ENCODE data around the gene SLCO1B3. TPM values are rescaled to one million over a fixed set of nuclear protein-coding genes. Genes with fewer than 3 reads are reported as not detected.

The SLCO1B3 gene, protein sequence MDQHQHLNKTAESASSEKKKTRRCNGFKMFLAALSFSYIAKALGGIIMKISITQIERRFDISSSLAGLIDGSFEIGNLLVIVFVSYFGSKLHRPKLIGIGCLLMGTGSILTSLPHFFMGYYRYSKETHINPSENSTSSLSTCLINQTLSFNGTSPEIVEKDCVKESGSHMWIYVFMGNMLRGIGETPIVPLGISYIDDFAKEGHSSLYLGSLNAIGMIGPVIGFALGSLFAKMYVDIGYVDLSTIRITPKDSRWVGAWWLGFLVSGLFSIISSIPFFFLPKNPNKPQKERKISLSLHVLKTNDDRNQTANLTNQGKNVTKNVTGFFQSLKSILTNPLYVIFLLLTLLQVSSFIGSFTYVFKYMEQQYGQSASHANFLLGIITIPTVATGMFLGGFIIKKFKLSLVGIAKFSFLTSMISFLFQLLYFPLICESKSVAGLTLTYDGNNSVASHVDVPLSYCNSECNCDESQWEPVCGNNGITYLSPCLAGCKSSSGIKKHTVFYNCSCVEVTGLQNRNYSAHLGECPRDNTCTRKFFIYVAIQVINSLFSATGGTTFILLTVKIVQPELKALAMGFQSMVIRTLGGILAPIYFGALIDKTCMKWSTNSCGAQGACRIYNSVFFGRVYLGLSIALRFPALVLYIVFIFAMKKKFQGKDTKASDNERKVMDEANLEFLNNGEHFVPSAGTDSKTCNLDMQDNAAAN
- not detected in 2 replicates for total RNA-seq
- not detected for total RNA-seq (2013)
- not detected in 2 replicates for polyA plus RNA-seq
- not detected in 2 replicates for polyA minus RNA-seq

DNA sequence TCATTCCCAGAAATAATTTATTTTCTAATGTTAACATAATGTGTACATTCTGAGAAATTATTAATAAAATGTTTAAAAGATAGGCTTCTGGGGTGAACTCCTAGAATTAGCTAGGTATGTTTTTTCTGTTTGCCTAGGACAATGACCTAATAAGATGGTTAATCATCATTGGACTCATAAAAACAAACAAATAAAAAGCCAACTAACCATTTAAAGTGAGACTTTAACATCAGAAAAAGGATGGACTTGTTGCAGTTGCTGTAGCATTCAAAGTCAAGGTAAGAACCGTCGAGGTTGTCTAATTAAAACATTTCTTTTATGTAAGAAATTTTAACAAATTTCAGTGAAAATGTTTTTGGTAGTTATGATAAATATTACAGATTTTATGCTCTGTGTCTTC lies at the start of gene SLCO1B3:
Gene SLCO1B3, plus strand, starts transcription at position 219 of the 400 bp plus-strand sequence. CDS start 5,034 bp downstream, outside the sequence.
- Histone ChIP-seq H3K4me2 (replicated peaks; ENCODE audit: low read depth, low read length, poor library complexity, severe bottlenecking) (no peak within 1 kb of the TSS), H4K20me1 (ENCODE audit: control insufficient read depth, insufficient read depth, low read length, poor library complexity, severe bottlenecking) (no peaks in the 10 kb centered on the region), H3K4me3 (ENCODE audit: control extremely low read depth in 1 of 5, extremely low read depth in 1 of 5, insufficient read depth in 1 of 5, low read depth in 2 of 5, low read length in 4 of 5) (no peak within 1 kb of the TSS), H3K36me3 (replicated peaks in 1 of 2; ENCODE audit: control extremely low read depth in 1 of 2, control insufficient read depth in 1 of 2, extremely low read depth in 1 of 2, insufficient read depth in 2 of 2, low read length in 1 of 2) (no peaks in the 10 kb centered on the region), H3K79me2 (ENCODE audit: control insufficient read depth, insufficient read depth, low read length) (no peaks in the 10 kb centered on the region), H3K27me3 (replicated peaks in 1 of 4; ENCODE audit: control extremely low read depth in 1 of 4, control insufficient read depth in 3 of 4, insufficient read depth in 4 of 4, low read length in 3 of 4) (no peaks in the 10 kb centered on the region), H3K9me3 (ENCODE audit: control extremely low read depth in 1 of 3, control insufficient read depth in 2 of 3, insufficient read depth in 1 of 3, low read length in 2 of 3) (peaks cover 0 to 12% (median 1%) of the 10 kb centered on the region in 3 donors), H3K9ac (ENCODE audit: low read length) (no peak within 1 kb of the TSS), H3K4me1 (ENCODE audit: control insufficient read depth in 2 of 2, insufficient read depth in 2 of 2, low read length in 2 of 2) (no peaks in the 10 kb centered on the region), H2AFZ (ENCODE audit: insufficient read depth, low read depth, low read length, poor library complexity, severe bottlenecking) (no peak within 1 kb of the TSS), H3K27ac (ENCODE audit: low read length in 2 of 2) (no peak within 1 kb of the TSS)
- ChIA-PET CTCF (no interaction called here), POLR2A (no interaction called here)
- Mint-ChIP-seq H3K9me3 (ENCODE audit: insufficient read depth) (no peaks in the 10 kb centered on the region), H3K4me3 (no peak within 1 kb of the TSS), H3K4me1 (no peaks in the 10 kb centered on the region), H3K27me3 (no peaks in the 10 kb centered on the region), H3K27ac (no peak within 1 kb of the TSS)
- intact Hi-C loops (cut with micrococcal nuclease): no loop called here
- WGBS (ENCODE audit: insufficient coverage): no CpG with 5 or more reads among the region's 2 CpGs
- DNase-seq: no peak
- no peak for TF ChIP-seq EZH2 (IDR thresholded peaks at IDR 0.05; ENCODE audit: borderline replicate concordance, insufficient read depth, low read depth, low read length, poor library complexity, severe bottlenecking)
- TF ChIP-seq, protein P1, sequence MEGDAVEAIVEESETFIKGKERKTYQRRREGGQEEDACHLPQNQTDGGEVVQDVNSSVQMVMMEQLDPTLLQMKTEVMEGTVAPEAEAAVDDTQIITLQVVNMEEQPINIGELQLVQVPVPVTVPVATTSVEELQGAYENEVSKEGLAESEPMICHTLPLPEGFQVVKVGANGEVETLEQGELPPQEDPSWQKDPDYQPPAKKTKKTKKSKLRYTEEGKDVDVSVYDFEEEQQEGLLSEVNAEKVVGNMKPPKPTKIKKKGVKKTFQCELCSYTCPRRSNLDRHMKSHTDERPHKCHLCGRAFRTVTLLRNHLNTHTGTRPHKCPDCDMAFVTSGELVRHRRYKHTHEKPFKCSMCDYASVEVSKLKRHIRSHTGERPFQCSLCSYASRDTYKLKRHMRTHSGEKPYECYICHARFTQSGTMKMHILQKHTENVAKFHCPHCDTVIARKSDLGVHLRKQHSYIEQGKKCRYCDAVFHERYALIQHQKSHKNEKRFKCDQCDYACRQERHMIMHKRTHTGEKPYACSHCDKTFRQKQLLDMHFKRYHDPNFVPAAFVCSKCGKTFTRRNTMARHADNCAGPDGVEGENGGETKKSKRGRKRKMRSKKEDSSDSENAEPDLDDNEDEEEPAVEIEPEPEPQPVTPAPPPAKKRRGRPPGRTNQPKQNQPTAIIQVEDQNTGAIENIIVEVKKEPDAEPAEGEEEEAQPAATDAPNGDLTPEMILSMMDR (IDR thresholded peaks at IDR 0.05): no peak
- no peak for ATAC-seq (ENCODE audit: low read depth)

DNA sequence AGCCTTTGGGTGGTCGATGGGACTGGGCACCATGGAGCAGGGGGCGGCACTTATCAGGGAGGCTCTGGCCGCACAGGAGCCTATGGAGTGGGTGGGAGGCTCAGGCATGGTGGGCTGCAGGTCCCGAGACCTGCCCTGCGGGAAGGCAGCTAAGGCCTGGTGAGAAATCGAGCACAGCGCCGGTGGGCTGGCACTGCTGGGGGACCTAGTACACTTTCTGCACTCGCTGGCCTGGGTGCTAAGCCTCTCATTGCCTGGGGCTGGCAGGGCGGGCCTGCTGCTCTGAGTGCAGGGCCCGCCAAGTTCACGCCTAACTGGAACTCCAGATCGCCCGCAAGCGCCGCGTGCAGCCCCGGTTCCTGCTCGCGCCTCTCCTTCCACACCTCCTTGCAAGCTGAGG lies 33.1 kb upstream of the SLCO1B3 start:
- H3K9me3 Mint-ChIP-seq (ENCODE audit: insufficient read depth): peaks cover 4% of the 10 kb centered on the region
- POLR2A ChIA-PET: no interaction called here
- H3K4me3 ChIP-seq (ENCODE audit: control extremely low read depth in 1 of 5, extremely low read depth in 1 of 5, insufficient read depth in 1 of 5, low read depth in 2 of 5, low read length in 4 of 5): no peak overlapping the region
- CTCF ChIA-PET: interaction anchor here (0.9 kb wide), 1 partner anchor 9 kb away, joined by 3 read pairs; no protein-coding TSS in a partner anchor
- H3K27ac ChIP-seq (ENCODE audit: low read length in 2 of 2): no peak overlapping the region
- no peaks in the 10 kb centered on the region for H3K27me3 ChIP-seq (replicated peaks in 1 of 4; ENCODE audit: control extremely low read depth in 1 of 4, control insufficient read depth in 3 of 4, insufficient read depth in 4 of 4, low read length in 3 of 4)
- no peak overlapping the region for H2AFZ ChIP-seq (ENCODE audit: insufficient read depth, low read depth, low read length, poor library complexity, severe bottlenecking)
- DNase-seq (no peak), ATAC-seq (ENCODE audit: low read depth) (no peak)
- no peak overlapping the region for H3K27ac Mint-ChIP-seq
- no peak overlapping the region for H3K9ac ChIP-seq (ENCODE audit: low read length)
- H3K4me1 Mint-ChIP-seq: no peaks in the 10 kb centered on the region
- H4K20me1 ChIP-seq (ENCODE audit: control insufficient read depth, insufficient read depth, low read length, poor library complexity, severe bottlenecking): no peaks in the 10 kb centered on the region
- no peak for TF ChIP-seq EZH2 (IDR thresholded peaks at IDR 0.05; ENCODE audit: borderline replicate concordance, insufficient read depth, low read depth, low read length, poor library complexity, severe bottlenecking)
- TF ChIP-seq, protein P1 (IDR thresholded peaks at IDR 0.05): no peak
- H3K4me3 Mint-ChIP-seq: no peak overlapping the region
- H3K4me2 ChIP-seq (replicated peaks; ENCODE audit: low read depth, low read length, poor library complexity, severe bottlenecking): no peak overlapping the region
- no peaks in the 10 kb centered on the region for H3K79me2 ChIP-seq (ENCODE audit: control insufficient read depth, insufficient read depth, low read length)
- no peaks in the 10 kb centered on the region for H3K36me3 ChIP-seq (replicated peaks in 1 of 2; ENCODE audit: control extremely low read depth in 1 of 2, control insufficient read depth in 1 of 2, extremely low read depth in 1 of 2, insufficient read depth in 2 of 2, low read length in 1 of 2)
- H3K9me3 ChIP-seq (ENCODE audit: control extremely low read depth in 1 of 3, control insufficient read depth in 2 of 3, insufficient read depth in 1 of 3, low read length in 2 of 3): peaks cover 0 to 10% (median 0%) of the 10 kb centered on the region in 3 donors
- no peaks in the 10 kb centered on the region for H3K4me1 ChIP-seq (ENCODE audit: control insufficient read depth in 2 of 2, insufficient read depth in 2 of 2, low read length in 2 of 2)
- H3K27me3 Mint-ChIP-seq: no peaks in the 10 kb centered on the region
- WGBS (ENCODE audit: insufficient coverage): 89% methylated on average over 20 of the region's 20 CpGs
- intact Hi-C loops (cut with micrococcal nuclease): no loop called here

Measured in B cell (primary cell).